DND-41 (cell line): ENCODE data around the gene EPHA10.

Experiments
- CTCF ChIP-seq: IDR thresholded peaks from 2 replicates; pipeline ENCODE4 v1.5.1; 2012; ENCODE audit warnings: borderline replicate concordance, low read length, moderate library complexity, mild to moderate bottlenecking; ENCODE audit not compliant: poor library complexity, severe bottlenecking; ENCODE audit errors: extremely low read depth
- EZH2 ChIP-seq: IDR thresholded peaks from 3 replicates; pipeline ENCODE4 v1.6.1; 2012; ENCODE audit warnings: borderline replicate concordance, low read depth, mild to moderate bottlenecking, moderate library complexity, low read length, inconsistent platforms; ENCODE audit not compliant: severe bottlenecking

- TF ChIP-seq CTCF (no peak), EZH2 (no peak)
Observed at GRCh38 chr1:37795340-37796125, 30.6 kb upstream of the EPHA10 start.
